ENCODE data around the gene ALDH1A2. TPM values are rescaled to one million over a fixed set of nuclear protein-coding genes. Genes with fewer than 3 reads are reported as not detected.

Gene ALDH1A2
- polyA plus RNA-seq, 1 of the 3 experiments (the other 2 are of a cell fraction): not detected

DNA sequence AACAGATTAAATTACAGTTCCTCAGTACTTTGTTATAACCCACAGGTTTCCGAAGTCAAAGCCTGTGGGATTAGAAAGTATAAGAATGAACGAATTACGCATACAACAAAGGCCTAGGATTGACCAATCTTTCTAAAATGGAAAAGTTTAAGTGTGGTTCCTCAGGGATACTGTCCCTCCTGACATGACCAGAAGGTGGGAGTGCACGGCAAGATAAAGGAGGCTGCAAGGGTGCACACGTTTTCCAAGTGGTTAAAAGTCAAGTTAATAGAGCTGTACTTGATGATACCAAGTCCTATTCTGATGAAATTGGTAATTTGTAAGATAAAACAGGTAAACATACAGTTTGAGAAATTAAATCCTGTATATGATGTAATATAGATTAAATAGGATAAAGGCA lies 96.2 kb downstream of the ALDH1A2 start:
- ChIA-PET CTCF (interaction anchor here (0.6 to 3.6 kb wide), 2 partner anchors 97 to 100 kb away, joined by 3 to 16 read pairs; partner anchors contain the start of gene ALDH1A2), POLR2A (no interaction called here)
- DNase-seq: no peak
- no peaks in the 10 kb centered on the region for H3F3A ChIP-seq (replicated peaks; ENCODE audit: insufficient read depth)
- H3K4me3 ChIP-seq (ENCODE audit: low read depth in 2 of 2, low read length in 1 of 2): no peak overlapping the region
- H3K9me2 ChIP-seq: no peaks in the 10 kb centered on the region
- H3K9me3 ChIP-seq: no peaks in the 10 kb centered on the region
- H3K4me2 ChIP-seq: no peak overlapping the region
- H3K27ac ChIP-seq (ENCODE audit: low read depth in 2 of 2, low read length in 1 of 2): no peak overlapping the region
- WGBS (ENCODE audit: low lambda C conversion rate): 47% methylated on average over 5 of the region's 5 CpGs
- H3K36me3 ChIP-seq (replicated peaks in 1 of 2; ENCODE audit: control insufficient read depth in 1 of 2, insufficient read depth in 2 of 2, low read length in 1 of 2): no peaks in the 10 kb centered on the region
- H3K27me3 ChIP-seq (ENCODE audit: insufficient read depth): no peaks in the 10 kb centered on the region; the same call in 1 of the 2 replicates
- no peak overlapping the region for H2AFZ ChIP-seq (ENCODE audit: low read depth)
- H3K4me1 ChIP-seq (ENCODE audit: control insufficient read depth in 1 of 2, insufficient read depth in 2 of 2, low read depth in 1 of 2, low read length in 1 of 2): peaks cover 0 to 8% of the 10 kb centered on the region in 2 experiments; a peak in 1 of 4 replicates
- no peaks in the 10 kb centered on the region for H3K79me2 ChIP-seq (ENCODE audit: insufficient read depth)
- H4K20me1 ChIP-seq (ENCODE audit: insufficient read depth): no peaks in the 10 kb centered on the region
- TF ChIP-seq, protein P1, sequence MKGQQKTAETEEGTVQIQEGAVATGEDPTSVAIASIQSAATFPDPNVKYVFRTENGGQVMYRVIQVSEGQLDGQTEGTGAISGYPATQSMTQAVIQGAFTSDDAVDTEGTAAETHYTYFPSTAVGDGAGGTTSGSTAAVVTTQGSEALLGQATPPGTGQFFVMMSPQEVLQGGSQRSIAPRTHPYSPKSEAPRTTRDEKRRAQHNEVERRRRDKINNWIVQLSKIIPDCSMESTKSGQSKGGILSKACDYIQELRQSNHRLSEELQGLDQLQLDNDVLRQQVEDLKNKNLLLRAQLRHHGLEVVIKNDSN (IDR thresholded peaks at IDR 0.05; ENCODE audit: borderline replicate concordance, low read depth): no peak
- TF ChIP-seq, protein P2, sequence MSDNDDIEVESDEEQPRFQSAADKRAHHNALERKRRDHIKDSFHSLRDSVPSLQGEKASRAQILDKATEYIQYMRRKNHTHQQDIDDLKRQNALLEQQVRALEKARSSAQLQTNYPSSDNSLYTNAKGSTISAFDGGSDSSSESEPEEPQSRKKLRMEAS (IDR thresholded peaks at IDR 0.05; ENCODE audit: low read depth): no peak
- TF ChIP-seq, protein P3, sequence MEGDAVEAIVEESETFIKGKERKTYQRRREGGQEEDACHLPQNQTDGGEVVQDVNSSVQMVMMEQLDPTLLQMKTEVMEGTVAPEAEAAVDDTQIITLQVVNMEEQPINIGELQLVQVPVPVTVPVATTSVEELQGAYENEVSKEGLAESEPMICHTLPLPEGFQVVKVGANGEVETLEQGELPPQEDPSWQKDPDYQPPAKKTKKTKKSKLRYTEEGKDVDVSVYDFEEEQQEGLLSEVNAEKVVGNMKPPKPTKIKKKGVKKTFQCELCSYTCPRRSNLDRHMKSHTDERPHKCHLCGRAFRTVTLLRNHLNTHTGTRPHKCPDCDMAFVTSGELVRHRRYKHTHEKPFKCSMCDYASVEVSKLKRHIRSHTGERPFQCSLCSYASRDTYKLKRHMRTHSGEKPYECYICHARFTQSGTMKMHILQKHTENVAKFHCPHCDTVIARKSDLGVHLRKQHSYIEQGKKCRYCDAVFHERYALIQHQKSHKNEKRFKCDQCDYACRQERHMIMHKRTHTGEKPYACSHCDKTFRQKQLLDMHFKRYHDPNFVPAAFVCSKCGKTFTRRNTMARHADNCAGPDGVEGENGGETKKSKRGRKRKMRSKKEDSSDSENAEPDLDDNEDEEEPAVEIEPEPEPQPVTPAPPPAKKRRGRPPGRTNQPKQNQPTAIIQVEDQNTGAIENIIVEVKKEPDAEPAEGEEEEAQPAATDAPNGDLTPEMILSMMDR (IDR thresholded peaks at IDR 0.05): peak; percentile 43
- TF ChIP-seq RAD21 (IDR thresholded peaks at IDR 0.05; ENCODE audit: low read length): peak; percentile 49
- no peak overlapping the region for H3K9ac ChIP-seq

DNA sequence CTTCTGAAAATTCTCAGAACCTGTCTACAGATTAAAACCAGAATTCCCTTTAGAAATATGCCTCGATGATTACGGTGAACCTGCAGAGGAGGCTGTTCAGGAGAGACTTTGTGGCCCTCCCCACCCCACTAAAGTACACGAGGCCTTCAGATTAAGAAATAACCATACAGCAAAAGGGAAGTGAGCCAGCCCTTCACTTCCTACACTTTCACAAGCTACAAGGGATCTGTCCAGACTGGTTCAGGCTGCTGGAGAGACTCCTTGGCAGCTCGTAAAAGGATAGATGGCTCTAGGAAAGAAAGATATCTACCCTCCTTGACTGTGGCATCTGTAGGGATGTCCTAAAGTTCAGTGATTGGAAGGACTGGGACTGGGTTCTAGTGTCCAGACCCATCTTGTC lies 102.6 kb downstream of the ALDH1A2 start:
- CTCF ChIA-PET: interaction anchor here (0.6 to 1.6 kb wide), 4 partner anchors 10 to 181 kb away, joined by 3 to 5 read pairs (median 4); no protein-coding TSS in a partner anchor

More for the DNA sequence above, 102.6 kb downstream of the ALDH1A2 start:
- Histone ChIP-seq H3K9ac (no peak overlapping the region), H4K20me1 (ENCODE audit: insufficient read depth) (no peaks in the 10 kb centered on the region), H3K9me3 (no peaks in the 10 kb centered on the region), H3K27me3 (ENCODE audit: insufficient read depth) (no peaks in the 10 kb centered on the region), H2AFZ (ENCODE audit: low read depth) (no peak overlapping the region), H3F3A (replicated peaks; ENCODE audit: insufficient read depth) (no peaks in the 10 kb centered on the region), H3K4me2 (no peak overlapping the region), H3K79me2 (ENCODE audit: insufficient read depth) (no peaks in the 10 kb centered on the region), H3K4me1 (ENCODE audit: control insufficient read depth in 1 of 2, insufficient read depth in 2 of 2, low read depth in 1 of 2, low read length in 1 of 2) (peaks cover 0 to 4% of the 10 kb centered on the region in 2 experiments; a peak in 1 of 4 replicates), H3K27ac (ENCODE audit: low read depth in 2 of 2, low read length in 1 of 2) (no peak overlapping the region), H3K36me3 (replicated peaks in 1 of 2; ENCODE audit: control insufficient read depth in 1 of 2, insufficient read depth in 2 of 2, low read length in 1 of 2) (no peaks in the 10 kb centered on the region), H3K4me3 (ENCODE audit: low read depth in 2 of 2, low read length in 1 of 2) (no peak overlapping the region), H3K9me2 (no peaks in the 10 kb centered on the region)
- no peak for DNase-seq
- 52% methylated on average over 4 of the region's 4 CpGs for WGBS (ENCODE audit: low lambda C conversion rate)
- TF ChIP-seq TAF1 (IDR thresholded peaks at IDR 0.05; ENCODE audit: borderline replicate concordance, low read depth, low read length) (no peak), TEAD4 (IDR thresholded peaks at IDR 0.05; ENCODE audit: borderline replicate concordance, insufficient read depth) (no peak), CHD2 (IDR thresholded peaks at IDR 0.05; ENCODE audit: low read length, partially characterized antibody) (no peak), JUND (IDR thresholded peaks at IDR 0.05) (no peak), NRF1 (IDR thresholded peaks at IDR 0.05; ENCODE audit: low read depth, low read length) (no peak), GABPA (IDR thresholded peaks at IDR 0.05; ENCODE audit: low read depth) (no peak)
- TF ChIP-seq, protein P2 (IDR thresholded peaks at IDR 0.05; ENCODE audit: low read depth): no peak
- TF ChIP-seq, protein P4, sequence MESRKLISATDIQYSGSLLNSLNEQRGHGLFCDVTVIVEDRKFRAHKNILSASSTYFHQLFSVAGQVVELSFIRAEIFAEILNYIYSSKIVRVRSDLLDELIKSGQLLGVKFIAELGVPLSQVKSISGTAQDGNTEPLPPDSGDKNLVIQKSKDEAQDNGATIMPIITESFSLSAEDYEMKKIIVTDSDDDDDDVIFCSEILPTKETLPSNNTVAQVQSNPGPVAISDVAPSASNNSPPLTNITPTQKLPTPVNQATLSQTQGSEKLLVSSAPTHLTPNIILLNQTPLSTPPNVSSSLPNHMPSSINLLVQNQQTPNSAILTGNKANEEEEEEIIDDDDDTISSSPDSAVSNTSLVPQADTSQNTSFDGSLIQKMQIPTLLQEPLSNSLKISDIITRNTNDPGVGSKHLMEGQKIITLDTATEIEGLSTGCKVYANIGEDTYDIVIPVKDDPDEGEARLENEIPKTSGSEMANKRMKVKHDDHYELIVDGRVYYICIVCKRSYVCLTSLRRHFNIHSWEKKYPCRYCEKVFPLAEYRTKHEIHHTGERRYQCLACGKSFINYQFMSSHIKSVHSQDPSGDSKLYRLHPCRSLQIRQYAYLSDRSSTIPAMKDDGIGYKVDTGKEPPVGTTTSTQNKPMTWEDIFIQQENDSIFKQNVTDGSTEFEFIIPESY (IDR thresholded peaks at IDR 0.05; ENCODE audit: borderline replicate concordance, low read depth): no peak
- TF ChIP-seq, protein P3 (IDR thresholded peaks at IDR 0.05): no peak
- POLR2A ChIA-PET: no interaction called here
